Erythroblast (primary cell): Measurements from ENCODE around the gene GPR87.

Source experiments
- GATA1 ChIP-seq: IDR thresholded peaks from 2 replicates; pipeline ENCODE4 v1.6.1; 2011; ENCODE audit warnings: low read depth, mild to moderate bottlenecking, control low read depth, low read length, moderate library complexity
- POLR2A ChIP-seq: IDR thresholded peaks from 2 replicates; pipeline ENCODE4 v1.6.1; 2011; ENCODE audit warnings: mild to moderate bottlenecking, low read length

DNA sequence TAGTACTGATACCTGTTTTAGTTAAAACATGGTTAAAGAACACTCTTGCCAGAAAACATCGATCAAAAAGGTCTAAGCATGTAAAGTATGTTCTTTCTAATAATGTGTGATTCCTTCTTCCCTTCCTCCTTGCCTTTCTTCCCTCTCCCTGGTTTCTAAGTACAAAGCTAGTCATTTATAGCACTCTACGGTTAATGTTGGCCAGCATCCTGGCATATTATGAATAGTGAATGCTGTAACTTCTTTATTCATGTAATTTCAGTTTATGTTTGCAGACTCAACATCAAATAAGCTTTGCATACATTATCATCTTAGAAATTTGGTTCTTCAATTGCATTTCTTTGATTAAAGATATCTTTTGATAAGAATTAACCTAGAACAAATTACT is 40.8 kb upstream of the GPR87 start:
- TF ChIP-seq POLR2A (no peak), GATA1 (no peak)
